ENCODE measurements around the gene EXD3.
"Not testable (repeated sequence)": the region's sequence is repeated elsewhere in the genome, so short reads cannot be mapped to it uniquely, and the experiment has no call there.

The EXD3 gene

DNA sequence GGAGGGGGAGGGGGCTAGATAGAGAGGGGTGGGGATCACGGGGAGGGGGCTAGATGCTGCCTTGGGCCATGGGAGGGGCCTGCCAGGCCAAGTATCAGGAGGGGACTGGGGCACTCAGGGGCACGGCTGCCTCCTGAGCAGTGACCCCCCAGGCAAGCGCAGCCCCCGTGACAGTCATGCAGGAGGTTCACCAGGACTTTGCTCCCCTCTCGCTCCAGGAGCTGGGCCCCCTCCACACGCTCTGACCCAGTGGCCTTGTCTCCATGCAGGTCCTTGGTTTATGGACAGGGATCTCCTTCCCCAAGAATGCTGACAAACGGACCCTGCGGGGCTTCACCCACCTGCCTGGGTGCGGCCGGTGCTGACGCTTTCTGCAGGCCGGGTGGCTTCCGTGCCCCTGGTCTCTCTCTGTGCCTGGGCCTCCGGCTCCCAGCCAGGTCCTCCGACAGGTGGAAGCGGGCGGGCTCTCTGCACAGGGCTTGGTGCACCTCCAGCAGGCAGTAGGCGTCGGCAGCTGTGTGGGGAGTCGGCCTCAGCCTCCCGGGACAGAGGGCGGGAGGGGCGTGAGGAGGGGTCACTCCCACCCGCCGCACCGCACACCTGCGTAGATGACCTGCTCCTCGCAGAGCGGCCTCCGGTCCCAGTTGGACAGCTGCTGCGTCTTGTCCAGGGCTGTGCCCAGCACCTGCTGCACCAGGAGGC lies 74.0 kb downstream of the EXD3 start:
- no peak overlapping the region for H3K4me3 ChIP-seq (ENCODE audit: low read depth, low read length)

DNA sequence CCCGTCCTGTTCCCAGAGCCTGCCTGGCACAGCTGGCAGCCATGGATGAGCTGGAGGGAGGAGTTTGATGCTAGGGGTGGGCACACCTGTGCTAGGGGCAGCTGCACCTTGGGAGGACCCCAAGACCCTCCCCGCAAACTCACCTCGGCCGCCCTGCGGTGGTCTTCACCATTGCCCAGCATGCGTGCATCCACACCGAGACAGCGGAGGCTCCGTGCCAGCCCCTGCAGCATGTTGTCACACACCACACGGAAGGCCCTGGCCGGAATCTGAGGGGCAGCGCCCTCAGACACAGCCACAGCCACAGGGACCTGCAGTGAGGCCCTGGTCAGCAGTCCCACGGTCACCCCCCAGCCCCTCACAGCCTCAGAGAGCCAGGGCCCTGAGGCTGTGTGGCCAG lies 75.0 kb downstream of the EXD3 start:
- no peak overlapping the region for H3K4me3 ChIP-seq (ENCODE audit: low read depth, low read length)

DNA sequence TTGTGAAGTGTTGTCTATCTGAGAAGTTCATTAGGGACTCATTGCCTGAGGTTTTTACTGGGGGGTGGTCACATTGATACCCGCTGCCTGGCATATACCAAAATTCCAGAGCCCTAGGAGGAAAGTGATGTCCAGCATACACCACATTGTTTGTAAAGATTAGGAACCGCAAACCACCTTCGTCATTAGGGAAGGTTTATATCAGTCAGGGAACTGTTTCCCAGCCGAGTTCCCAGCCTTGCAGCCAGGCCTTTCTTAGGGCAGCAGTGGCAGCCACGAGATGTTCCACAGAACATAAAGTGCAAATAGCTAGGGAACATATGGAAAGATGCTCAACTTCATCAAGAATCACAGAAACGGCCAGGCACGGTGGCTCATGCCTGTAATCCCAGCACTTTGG lies 80.5 kb downstream of the EXD3 start:
- H3K4me3 ChIP-seq (ENCODE audit: low read depth, low read length): no peak overlapping the region

DNA sequence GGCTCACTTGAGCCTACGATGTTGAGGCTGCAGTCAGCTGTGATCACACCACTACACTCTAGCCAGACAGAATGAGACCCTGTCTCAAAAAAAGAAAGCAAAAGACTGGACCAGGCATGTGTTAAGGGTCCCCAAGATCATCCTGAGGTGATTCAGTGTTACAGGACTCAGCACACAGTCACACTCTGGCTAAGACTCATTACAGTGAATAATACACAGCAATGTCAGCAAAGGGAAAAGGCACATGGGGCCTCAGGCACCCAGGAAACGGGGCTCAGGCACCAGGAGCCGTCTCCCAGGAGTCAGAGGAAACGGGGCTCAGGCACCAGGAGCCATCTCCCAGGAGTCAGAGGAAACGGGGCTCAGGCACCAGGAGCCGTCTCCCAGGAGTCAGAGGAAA lies 81.7 kb downstream of the EXD3 start:
- no peak overlapping the region for H3K4me3 ChIP-seq (ENCODE audit: low read depth, low read length)

DNA sequence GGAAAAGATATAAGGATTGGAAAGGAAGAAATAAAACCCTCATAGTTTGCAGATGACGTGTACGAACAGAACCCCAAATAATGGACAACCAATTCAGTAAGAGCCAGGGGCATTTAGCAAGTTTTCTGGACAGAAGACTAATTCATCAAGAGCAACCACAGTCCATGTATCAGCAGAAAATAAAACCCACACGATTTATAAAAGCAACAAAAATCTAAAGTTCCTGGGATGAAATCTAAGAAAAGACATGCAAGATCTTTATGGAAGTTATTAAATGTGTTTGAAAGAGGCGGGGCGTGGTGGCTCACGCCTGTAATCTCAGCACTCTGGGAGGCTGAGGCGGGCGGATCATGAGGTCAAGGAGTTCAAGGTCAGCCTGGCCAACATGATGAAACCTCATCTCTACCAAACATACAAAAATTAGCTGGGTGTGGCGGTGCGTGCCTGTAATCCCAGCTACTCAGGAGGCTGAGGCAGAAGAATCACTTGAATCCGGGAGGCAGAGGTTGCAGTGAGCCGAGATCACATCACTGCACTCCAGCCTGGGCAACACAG lies 83.0 kb downstream of the EXD3 start:
- H3K4me3 ChIP-seq (ENCODE audit: low read depth, low read length): not testable (repeated sequence)

DNA sequence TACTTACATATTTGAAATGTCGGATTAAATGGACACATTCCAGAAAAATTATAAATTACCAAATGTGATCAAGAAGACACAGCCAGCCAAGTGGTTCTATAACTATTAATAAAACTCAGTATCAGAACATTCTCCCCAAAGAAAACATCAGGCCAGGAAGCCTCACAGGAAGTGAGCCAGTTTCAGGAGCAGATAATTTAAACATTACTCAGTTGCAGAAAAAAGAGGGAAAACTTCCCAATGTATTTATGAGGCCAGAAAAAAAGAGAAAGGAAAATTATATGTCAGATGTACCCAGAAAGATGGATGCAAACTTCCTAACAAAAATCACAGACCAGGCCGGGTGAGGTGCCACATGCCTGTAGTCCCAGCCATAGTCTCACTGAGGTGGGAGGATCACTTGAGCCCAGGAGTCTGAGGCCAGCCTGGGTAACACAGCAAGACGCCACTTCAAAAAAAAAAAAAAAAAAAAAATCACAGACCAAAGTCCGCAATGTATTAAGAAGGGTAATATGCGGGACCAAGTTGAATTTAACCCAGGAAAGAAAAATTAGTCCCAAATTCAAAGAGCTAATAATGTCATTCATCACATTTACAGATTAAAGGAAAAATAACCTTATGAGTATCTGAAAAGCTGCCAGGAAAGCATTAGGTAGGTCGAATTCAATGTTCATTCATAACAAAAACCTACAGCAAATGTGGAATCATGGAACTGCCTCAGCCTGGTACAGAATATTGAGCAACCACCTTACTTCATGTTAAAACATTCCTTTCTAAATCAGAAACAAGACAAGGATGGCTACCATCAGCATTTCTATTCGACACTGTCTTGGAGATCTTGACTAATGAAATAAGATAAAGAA lies 83.7 kb downstream of the EXD3 start:
- H3K4me3 ChIP-seq (ENCODE audit: low read depth, low read length): no peak overlapping the region

DNA sequence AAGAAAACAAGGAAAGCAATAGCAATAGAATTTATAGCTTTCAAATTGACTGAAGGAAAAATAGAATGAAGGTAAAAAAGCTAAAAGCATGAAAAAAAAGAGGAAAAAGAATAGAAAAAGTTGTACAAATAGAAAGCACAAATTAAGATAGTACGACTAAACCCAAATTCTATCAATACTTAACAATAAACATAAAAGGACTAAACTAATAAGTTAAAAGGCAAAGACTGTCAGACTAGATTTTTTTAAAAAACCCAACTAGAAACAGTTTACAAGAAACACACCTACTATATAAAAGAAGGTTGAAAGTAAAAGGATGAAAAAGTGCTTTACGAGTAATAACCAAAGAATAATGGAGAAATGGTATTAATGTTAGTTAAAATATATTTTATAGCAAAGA lies 86.2 kb downstream of the EXD3 start:
- H3K4me3 ChIP-seq (ENCODE audit: low read depth, low read length): no peak overlapping the region

DNA sequence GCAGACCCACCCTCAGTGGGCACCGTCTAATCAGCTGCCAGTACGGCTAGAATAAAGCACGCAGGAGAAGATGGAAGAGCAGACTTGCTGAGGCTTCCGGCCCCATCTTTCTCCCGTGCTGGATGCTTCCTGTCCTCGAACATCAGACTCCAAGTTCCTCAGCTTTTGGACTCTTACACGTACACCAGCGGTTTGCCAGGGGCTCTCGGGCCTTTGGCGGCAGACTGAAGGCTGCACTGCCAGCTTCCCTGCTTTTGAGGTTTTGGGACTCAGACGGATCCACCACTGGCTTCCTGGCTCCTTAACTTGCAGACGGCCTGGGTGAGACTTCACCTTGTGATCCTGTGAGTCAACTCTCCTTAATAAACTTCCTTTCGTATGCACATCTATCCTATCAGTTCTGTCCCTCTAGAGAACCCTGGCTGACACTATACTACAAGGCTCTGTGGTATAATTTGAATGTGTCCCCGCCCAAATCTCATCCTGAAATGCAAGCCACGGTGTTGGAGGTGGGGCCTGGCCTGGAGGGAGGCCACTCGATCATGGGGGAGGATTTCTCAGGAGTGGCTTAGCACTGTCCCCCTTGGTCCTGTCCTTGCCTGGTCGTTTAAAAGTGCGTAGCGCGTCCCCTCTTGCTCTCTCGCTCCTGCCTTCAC lies 89.8 kb downstream of the EXD3 start:
- H3K4me3 ChIP-seq (ENCODE audit: low read depth, low read length): no peak overlapping the region

DNA sequence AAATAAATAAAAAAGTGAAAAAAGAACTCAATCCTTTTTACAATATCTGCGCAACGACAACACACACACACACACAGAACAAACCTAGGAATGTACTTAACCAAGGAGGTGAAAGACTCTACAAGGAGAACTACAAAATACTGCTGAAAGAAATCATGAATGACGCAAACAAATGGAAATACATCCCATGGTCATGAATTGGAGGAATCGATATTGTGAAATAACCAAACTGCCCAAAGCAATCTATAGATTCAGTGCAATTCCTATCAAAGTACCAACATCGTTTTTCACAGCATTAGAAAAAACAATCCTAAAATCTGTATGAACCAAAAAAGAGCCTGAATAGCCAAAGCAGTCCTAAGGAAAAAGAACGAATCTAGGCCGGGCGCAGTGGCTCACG lies 91.0 kb downstream of the EXD3 start:
- H3K4me3 ChIP-seq (ENCODE audit: low read depth, low read length): no peak overlapping the region

DNA sequence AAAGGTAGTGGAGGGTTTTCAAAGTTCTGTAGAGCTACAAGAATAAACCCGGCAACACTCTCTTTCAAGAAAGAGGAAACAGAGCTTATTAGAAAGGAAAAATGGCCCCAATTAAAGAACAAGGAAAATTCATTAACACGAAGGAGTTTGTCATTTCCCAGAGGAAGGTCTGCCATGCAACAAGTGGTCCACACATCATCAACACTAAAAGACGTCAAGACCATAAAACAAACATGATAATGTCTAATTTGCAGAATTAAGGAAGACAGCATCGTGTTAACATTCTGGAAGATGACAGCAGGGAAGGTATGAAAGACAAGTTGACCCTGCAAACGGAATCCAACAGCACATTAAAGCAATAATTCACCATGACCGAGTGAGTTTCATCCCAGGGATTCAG lies 92.3 kb downstream of the EXD3 start:
- no peak overlapping the region for H3K4me3 ChIP-seq (ENCODE audit: low read depth, low read length)

DNA sequence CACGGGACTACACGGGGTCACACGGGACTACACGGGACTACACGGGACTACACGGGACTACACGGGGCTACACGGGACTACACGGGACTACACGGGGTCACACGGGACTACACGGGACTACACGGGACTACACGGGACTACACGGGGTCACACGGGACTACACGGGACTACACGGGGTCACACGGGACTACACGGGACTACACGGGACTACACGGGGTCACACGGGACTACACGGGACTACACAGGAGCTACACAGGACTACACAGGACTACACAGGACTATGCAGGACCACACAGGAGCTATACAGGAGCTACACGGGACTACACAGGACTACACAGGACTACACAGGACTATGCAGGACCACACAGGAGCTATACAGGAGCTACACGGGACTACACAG lies 93.4 kb downstream of the EXD3 start:
- not testable (repeated sequence) for H3K4me3 ChIP-seq (ENCODE audit: low read depth, low read length)

DNA sequence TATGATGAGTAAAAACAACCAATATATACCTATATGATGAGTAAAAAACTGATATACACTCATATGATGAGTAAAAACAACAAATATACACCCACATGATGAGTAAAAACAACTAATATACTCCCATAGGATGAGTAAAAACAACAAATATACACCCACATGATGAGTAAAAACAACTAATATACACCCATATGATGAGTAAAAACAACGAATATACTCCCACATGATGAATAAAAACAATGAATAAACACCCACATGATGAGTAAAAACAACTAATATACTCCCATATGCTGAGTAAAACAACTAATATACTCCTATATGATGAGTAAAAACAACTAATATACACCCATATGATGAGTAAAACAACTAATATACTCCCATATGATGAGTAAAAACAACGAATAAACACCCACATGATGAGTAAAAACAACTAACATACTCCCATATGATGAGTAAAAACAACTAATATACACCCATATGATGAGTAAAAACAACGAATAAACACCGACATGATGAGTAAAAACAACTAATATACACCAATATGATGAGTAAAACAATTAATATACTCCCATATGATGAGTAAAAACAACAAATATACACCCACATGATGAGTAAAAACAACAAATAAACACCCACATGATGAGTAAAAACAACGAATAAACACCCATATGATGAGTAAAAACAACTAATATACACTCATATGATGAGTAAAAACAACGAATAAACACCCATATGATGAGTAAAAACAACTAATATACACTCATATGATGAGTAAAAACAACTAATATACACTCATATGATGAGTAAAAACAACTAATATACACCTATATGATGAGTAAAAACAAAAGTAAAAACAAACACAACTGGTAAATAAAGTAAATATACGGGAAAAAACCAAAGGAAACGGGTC lies 95.1 kb downstream of the EXD3 start:
- not testable (repeated sequence) for H3K4me3 ChIP-seq (ENCODE audit: low read depth, low read length)

DNA sequence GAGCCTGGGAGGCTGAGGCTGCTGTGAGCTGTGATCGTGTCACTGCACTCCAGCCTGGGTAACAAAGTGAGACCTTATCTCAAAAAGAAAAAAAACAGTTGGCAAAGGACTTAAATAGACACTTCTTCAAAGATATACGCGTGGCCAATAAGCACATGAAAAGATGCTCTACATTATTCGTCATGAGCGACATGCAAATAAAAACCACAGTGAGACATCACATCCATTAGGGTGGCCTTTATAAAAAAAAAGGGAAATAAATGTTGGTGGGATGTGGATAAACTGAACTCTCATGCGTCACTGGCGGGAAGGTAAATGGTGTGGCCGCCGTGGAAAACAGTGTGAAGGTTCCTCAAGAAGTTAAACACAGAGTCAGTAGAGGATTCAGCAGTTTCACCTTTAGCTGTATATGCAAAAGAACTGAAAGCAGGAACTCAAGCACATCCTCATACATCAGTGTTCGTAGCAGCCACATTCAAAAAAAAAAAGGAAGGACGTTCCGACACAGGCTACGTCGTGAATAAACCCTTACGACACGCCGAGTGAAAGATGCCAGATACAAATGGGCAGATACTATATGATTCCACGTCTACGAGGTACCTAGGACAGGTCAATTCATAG lies 96.4 kb downstream of the EXD3 start:
- H3K4me3 ChIP-seq (ENCODE audit: low read depth, low read length): no peak overlapping the region

DNA sequence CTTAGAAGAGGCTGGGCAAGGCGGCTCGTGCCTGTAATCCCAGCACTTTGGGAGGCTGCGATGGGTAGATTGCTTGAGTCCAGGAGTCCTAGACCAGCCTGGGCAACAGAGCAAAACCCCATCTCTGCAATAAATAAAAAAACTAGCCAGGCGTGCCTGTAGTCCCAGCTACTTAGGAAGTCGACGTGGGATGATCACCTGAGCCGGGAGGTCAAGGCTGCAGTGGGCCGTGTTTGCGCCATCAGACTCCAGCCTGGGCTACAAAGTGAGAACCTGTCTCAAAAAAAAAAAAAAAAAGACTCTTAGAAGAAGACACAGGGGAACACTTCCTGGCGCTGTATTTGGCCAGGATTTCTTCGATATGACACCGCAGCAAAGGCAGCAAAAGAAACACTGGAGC lies 97.2 kb downstream of the EXD3 start:
- no peak overlapping the region for H3K4me3 ChIP-seq (ENCODE audit: low read depth, low read length)

DNA sequence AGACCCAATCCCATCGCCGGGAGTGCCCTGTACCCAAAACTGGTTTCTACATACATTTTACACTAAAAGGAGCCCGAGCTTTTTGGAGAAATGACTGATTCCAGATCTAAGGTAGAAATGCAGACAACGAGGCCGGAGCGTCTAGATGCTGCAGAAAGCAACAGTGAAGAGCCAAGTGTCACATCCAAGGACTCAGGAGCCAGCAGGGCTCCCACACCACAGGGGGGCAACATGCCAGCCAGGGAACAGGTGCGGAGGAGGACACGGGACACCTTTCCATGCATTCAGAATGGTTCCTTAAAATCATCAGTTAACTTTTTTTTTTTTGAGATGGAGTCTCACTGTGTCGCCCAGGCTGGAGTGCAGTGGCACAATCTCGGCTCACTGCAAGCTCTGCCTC lies 97.8 kb downstream of the EXD3 start:
- no peak overlapping the region for H3K4me3 ChIP-seq (ENCODE audit: low read depth, low read length)

DNA sequence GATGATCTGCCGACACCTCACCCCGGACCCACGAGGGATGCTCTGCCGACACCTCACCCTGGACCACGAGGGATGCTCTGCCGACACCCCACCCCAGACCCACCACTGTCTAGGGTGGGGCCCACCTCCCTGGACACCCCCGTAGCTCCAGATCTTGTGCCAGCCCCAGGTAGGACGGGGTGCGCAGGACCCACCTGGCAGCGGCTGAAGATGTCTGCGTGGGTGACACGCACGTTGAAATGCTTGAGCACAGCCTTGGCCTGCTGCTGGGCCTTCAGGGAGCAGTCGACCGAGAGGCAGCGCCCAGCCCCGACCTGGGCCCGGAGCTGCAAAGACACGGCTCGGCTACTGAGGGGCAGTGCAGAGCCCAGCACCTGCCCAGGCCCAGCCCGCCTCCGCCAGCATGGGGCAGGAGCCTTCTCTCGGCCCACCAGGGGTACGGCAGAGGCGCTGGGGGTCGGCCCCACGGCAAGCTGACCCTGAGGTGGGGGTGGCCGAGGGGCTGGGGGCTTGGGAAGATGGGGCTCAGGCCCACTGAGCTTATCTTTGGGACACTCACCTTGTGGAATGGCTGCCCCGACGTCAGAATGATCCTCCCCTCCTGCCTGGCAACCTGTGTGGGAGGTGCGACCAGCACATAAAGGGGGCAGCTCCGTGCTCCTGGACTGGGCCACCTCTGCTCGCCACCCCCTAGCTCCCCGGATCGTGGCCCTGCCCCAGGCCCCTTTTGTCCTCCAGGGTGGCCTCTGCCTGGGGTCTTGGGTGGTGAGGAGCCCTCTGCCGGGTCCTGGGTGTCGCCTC lies 99.2 kb downstream of the EXD3 start:
- no peak overlapping the region for H3K4me3 ChIP-seq (ENCODE audit: low read depth, low read length)

DNA sequence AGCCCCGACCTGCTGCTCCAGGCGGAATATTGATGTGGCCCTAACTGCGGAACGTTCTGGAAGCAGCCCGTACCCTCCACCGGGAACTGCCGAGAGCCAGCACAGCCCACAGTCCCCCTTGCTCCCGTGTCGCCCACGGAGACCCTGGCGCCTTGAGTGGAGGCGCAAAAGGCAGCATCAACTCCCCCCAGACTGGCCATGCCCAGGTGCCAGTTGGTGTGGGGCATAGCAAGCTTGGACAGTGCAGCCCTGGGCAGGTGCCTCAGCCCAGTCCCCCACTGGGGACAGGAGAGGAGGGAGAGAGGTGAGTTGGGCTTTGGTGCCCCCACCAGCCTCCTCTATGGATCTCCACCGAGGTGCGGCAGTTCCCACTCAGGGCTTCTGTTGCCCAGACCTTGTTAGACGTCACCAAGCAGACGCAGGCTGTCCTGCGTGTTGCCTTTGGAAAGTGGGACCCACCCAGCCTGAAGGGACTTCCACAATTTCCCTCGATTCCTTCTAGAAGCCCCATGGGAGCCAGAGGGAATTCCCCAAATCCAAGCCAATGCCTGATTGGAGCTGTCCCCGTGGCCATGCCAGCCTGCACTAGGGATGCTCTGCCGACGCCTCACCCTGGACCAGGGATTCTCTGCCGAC lies 101.1 kb downstream of the EXD3 start:
- H3K4me3 ChIP-seq (ENCODE audit: low read depth, low read length): no peak overlapping the region

DNA sequence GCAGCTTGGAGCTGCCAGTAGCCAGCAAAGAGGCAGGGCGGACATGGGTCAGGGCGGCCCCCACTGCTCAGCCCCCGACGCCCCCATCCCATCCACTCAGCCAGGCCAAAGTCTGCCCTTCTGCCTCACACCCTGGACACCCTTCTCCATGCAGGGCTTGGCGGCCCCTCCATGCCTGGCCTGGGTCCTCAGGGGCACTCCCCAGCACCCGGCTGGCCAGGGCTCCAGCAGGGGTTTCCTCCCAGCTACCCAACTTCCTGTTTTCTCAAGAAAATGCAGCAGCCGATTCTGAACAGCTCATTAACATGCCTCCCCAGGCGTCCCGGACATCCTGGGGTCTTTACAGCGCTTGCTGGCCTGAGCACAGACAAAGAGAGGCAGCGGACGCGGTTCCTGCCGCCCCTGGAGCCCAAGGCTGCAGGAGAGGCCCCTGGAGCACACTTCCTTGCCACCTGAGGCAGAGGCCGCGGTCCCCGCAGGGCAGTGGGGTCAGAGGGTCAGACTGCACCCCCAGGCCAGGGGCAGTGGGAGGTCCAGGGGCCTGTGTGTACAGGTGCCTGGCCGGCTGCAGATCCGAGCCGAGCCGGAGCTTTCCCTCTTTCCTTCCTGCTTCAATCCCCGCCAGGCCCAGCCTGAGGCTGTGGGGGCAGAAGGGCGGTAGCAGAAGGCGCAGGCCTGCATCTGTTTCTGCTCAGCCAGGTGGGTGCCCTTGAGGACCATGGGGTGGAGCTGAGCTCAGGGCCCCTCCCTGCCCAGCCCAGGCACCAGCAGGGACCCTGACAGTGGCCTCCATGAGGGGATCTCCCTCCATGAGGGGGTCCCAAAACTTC lies 102.2 kb downstream of the EXD3 start:
- H3K4me3 ChIP-seq (ENCODE audit: low read depth, low read length): no peak overlapping the region

Data from iPS-11a (cell line).